GM21367 (cell line): Measurements from ENCODE around the gene RNF123.
"Not testable (repeated sequence)": the region's sequence is repeated elsewhere in the genome, so short reads cannot be mapped to it uniquely, and the experiment has no call there.

Experiments
- ATAC-seq: cut with Tn5 transposase; IDR thresholded peaks from one replicate; pipeline ENCODE4 v1.9.1; 2021; ENCODE audit not compliant: unreplicated experiment

The RNF123 gene

GRCh38 chr3:49675912-49676311 is 13.4 kb upstream of the RNF123 start:
- no peak for ATAC-seq

- no peak for ATAC-seq
These were observed 8.7 kb upstream of the RNF123 start for GRCh38 chr3:49680493-49681231.

- ATAC-seq, result no peak
These were observed 8.2 kb upstream of the RNF123 start for GRCh38 chr3:49681232-49681522.

DNA sequence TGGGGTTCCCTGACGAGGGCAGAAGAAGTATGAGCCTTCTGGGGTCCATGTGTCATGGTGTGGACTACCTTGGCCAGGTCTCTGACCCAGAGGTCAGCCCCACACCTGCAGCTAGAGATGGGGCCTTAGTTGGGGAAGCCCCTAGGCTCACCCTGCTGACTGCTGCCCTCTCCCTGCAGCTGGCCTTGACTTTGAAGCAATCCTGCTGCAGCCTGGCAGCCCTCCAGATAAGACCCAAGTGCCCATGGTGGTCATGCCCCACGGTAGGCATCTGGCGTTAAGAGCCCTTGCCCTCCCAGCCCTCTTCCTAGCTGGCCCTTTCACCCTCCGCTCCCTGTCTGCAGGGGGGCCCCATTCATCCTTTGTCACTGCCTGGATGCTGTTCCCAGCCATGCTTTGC is 7.8 kb upstream of the RNF123 start:
- ATAC-seq, result no peak

DNA sequence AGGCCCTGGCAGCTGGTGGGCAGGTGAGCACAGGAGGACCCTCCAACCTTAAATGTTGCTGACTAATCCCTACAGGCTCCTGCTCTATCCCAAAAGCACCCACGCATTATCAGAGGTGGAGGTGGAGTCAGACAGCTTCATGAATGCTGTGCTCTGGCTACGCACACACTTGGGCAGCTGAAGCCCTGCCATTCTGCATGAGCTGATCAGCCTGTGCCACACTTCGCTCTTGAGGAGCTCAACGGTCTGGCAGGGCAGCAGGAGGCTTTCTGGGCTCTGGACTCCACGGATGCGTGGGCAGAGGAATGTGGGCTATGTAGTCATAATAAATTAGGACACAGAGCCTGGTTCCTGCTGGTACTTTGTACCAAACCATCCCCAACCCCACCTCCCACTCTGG is 6.2 kb upstream of the RNF123 start:
- ATAC-seq, result no peak

GRCh38 chr3:49684453-49684852 is 4.9 kb upstream of the RNF123 start:
- ATAC-seq, result not testable (repeated sequence)

DNA sequence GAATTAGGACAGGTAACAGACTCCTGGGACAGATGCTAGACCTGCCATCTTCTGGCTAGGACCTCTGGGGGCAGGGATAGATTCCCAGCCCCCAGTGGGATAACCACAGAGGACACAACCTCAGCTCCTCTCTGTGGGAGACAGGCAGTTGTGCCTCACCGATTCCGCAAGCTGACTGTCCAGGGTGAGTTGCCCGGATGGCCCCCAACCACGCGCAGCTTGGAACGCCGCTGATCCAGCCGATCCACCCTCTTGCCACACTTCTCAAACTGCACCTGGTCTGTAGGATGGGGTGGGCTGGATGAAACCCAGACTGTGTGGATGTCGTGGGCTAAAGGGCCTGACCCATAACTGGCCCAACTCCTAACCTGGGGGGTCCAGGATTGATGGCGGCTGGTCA is 4.3 kb upstream of the RNF123 start:
- not testable (repeated sequence) for ATAC-seq

GRCh38 chr3:49685846-49686245 is 3.5 kb upstream of the RNF123 start:
- not testable (repeated sequence) for ATAC-seq

GRCh38 chr3:49686346-49686745 is 3.0 kb upstream of the RNF123 start:
- not testable (repeated sequence) for ATAC-seq

DNA sequence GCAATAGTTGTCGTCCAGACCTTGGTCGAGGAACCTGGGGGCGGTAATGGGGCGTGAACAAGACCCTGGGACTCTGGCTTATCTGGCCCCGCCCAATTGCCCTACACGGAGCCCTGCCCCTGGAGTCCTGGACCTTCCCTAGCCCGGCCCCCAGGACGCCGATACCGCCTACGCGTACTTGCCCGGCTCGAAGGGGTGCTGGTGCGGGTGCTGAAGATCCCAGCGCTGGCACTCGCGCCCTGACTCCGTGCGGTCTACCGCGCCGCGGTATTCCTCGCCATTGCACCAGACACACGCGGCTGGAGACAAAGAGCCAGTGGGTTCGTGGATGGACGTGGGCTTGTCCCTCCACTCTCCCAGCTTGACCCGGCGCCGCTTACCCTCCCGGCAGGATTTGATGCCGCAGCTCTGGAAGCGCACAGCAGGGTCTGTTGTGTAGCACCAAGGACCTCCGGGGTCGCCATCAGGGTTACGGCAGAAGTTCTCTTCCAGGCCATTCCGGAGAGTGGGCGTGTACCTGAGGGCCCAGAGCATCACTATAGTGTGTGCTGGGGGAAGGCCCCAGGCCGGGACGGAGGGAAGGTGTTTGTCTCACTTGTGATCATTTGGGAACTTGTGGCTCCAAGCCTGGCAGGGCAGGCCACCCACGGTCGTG is 2.5 kb upstream of the RNF123 start:
- not testable (repeated sequence) for ATAC-seq

- not testable (repeated sequence) for ATAC-seq
These were observed 1.9 kb upstream of the RNF123 start for GRCh38 chr3:49687424-49687795.

DNA sequence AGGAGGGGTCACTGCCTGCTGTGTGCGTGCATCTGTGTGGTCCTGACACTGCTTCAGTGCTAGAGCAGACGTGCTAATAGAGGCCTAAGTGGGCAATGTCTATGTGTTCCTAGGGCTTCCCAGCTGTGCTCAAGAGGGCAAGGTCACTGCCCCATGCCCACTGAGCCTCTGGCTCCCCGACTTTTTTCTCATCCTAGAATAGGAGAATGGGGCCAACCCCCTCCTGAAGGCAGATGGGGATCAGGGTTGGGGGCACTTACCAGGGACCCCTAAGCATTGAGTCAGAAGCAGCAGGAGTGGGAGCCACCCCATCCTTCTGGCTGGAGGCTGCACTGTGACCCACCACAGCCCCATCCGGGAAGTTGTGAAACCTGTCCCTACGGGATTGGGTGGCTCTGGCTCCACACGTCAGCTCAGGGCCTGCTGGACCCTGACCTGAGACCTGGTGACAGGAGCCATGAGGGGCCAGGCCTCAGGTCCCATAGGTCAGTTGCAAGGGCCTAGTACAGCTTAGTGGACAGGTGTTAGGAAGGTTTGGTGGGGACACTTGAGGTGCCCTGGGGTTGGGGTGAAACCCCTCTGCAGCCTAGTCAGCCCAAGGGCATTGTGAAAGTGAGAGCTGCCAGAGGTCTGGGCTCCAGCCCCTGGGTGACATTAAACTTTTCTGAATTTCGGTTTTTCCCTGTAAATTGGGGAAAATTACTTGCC is 865 bp upstream of the RNF123 start:
- not testable (repeated sequence) for ATAC-seq

GRCh38 chr3:49689908-49690624 is 709 bp downstream of the RNF123 start:
- ATAC-seq, result not testable (repeated sequence)

DNA sequence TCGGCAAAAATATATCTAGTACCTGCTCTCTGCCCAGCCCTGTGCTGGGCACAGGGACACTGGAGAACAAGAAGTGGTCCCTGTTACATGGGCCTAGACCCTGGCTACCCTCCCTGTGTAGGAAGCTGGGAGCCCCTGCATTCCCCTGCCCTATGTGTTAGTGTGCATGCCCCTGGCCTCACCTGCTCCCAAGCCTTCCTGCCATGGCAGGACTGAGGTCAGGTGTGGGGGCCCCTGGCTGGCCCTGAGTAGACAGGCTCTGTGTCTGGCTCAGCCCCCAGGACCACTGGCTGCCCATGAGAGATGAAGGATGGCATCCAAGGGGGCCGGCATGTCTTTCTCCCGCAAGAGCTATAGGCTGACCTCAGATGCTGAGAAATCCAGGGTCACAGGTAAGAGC is 1.5 kb downstream of the RNF123 start:
- not testable (repeated sequence) for ATAC-seq

GRCh38 chr3:49691481-49691880 is 2.1 kb downstream of the RNF123 start:
- ATAC-seq, result not testable (repeated sequence)

- ATAC-seq, result not testable (repeated sequence)
These were observed 5.2 kb downstream of the RNF123 start for GRCh38 chr3:49694409-49695070.

- ATAC-seq, result not testable (repeated sequence)
These were observed 6.1 kb downstream of the RNF123 start for GRCh38 chr3:49695350-49696015.

DNA sequence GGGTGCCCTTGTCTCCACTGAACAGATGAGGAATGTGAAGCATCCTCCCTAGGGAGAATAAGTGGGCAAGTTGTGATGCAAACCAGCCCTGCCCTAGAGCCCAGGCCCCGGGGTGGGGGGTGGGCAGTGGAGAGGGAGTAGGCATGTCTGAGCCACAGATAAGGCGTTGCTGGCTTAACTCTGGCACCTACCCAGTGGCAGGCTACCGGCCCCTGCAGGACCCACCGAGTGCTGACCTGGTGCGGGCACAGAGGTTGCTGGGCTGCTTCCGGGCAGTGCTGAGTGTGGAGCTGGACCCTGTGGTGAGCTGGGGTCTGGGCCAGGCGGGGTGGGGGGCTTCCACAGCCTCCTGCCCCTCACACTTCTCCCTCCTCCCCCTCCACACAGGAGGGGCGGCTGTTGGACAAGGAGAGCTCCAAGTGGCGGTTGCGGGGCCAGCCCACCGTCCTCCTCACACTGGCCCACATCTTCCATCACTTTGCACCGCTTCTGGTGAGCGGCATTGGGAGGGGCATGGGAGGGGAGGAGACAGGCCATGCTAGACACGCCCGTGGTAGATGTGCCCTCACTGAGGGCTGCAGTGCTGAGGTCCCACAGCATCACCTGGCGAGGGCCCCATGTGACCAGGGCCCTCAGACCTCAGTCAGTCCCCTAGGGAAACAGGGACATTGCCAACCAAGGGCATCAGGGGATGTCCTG is 10.1 kb downstream of the RNF123 start:
- ATAC-seq, result no peak

- no peak for ATAC-seq
These were observed 10.7 kb downstream of the RNF123 start for GRCh38 chr3:49700014-49700413.
